HL-60 (cell line): ENCODE results near the gene TAF11L4.
"Not testable (repeated sequence)": the region's sequence is repeated elsewhere in the genome, so short reads cannot be mapped to it uniquely, and the experiment has no call there.

ENCODE experiments used
- DNase-seq, 2 experiments: peaks; one replicate each; pipeline ENCODE4 v3.0.0-alpha.2; 2010 to 2020; ENCODE audit warnings: low read depth in 1 of 2, low spot score in 1 of 2
- H3K27ac ChIP-seq: fragments of 250-450 bp; sonication (Bioruptor Pico); replicated peaks from 2 replicates; pipeline ENCODE4 v1.5.1; 2020; ENCODE audit warnings: mild to moderate bottlenecking, moderate library complexity
- H3K27me3 ChIP-seq: fragments of 250-450 bp; sonication (Bioruptor Pico); 2 replicates; pipeline ENCODE4 v1.5.1; 2021; ENCODE audit warnings: mild to moderate bottlenecking, moderate library complexity; ENCODE audit not compliant: insufficient read depth, poor library complexity, severe bottlenecking
- H3K4me3 ChIP-seq: replicated peaks from 2 replicates; pipeline ENCODE4 v1.5.1; 2011; ENCODE audit warnings: mild to moderate bottlenecking, control low read depth, low read length; ENCODE audit not compliant: insufficient read depth
- CTCF ChIP-seq: IDR thresholded peaks from one replicate; pipeline ENCODE4 v1.5.1; 2011; ENCODE audit warnings: low read length, control low read depth, inconsistent platforms; ENCODE audit not compliant: insufficient read depth
- GABPA ChIP-seq: IDR thresholded peaks from 2 replicates; pipeline ENCODE4 v1.6.1; 2012; ENCODE audit warnings: low read depth
- POLR2AphosphoS5 ChIP-seq: IDR thresholded peaks from 2 replicates; pipeline ENCODE4 v1.6.1; 2012; ENCODE audit warnings: low read depth
- SPI1 ChIP-seq: IDR thresholded peaks from 2 replicates; pipeline ENCODE4 v1.6.1; 2012; ENCODE audit warnings: low read depth, mild to moderate bottlenecking, borderline replicate concordance
- long read RNA-seq: library from polyadenylated mRNA; unstranded; transcript quantifications from one replicate; pipeline ENCODE4 v2.0.0, GENCODE V29; 2020
- TF ChIP-seq, protein P1 (sequence below): IDR thresholded peaks from 2 replicates; pipeline ENCODE4 v1.6.1; 2012; ENCODE audit warnings: low read depth; ENCODE audit not compliant: insufficient replicate concordance

The TAF11L4 gene
- long read RNA-seq, result 0 reads

- not testable (repeated sequence) for DNase-seq, H3K27me3 ChIP-seq, H3K27ac ChIP-seq, H3K4me3 ChIP-seq
These were observed at the start of gene TAF11L4 for GRCh38 chr5:17521501-17521900. Gene TAF11L4, plus strand, starts transcription at chr5:17521801.

- H3K27ac ChIP-seq, DNase-seq, H3K4me3 ChIP-seq, H3K27me3 ChIP-seq: not testable (repeated sequence)
These were observed 46.5 kb upstream of the TAF11L4 start for GRCh38 chr5:17475064-17475463.

GRCh38 chr5:17477043-17477442, 44.6 kb upstream of the TAF11L4 start:
- TF ChIP-seq, protein P1, sequence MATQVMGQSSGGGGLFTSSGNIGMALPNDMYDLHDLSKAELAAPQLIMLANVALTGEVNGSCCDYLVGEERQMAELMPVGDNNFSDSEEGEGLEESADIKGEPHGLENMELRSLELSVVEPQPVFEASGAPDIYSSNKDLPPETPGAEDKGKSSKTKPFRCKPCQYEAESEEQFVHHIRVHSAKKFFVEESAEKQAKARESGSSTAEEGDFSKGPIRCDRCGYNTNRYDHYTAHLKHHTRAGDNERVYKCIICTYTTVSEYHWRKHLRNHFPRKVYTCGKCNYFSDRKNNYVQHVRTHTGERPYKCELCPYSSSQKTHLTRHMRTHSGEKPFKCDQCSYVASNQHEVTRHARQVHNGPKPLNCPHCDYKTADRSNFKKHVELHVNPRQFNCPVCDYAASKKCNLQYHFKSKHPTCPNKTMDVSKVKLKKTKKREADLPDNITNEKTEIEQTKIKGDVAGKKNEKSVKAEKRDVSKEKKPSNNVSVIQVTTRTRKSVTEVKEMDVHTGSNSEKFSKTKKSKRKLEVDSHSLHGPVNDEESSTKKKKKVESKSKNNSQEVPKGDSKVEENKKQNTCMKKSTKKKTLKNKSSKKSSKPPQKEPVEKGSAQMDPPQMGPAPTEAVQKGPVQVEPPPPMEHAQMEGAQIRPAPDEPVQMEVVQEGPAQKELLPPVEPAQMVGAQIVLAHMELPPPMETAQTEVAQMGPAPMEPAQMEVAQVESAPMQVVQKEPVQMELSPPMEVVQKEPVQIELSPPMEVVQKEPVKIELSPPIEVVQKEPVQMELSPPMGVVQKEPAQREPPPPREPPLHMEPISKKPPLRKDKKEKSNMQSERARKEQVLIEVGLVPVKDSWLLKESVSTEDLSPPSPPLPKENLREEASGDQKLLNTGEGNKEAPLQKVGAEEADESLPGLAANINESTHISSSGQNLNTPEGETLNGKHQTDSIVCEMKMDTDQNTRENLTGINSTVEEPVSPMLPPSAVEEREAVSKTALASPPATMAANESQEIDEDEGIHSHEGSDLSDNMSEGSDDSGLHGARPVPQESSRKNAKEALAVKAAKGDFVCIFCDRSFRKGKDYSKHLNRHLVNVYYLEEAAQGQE, result no peak
- TF ChIP-seq POLR2AphosphoS5, result no peak
- no peak for TF ChIP-seq GABPA
- TF ChIP-seq CTCF, result no peak
- TF ChIP-seq SPI1, result no peak
- DNase-seq, result no peak
- H3K27ac ChIP-seq, result no peak overlapping the region
- H3K4me3 ChIP-seq, result no peak overlapping the region
- H3K27me3 ChIP-seq, result no peaks in the 10 kb centered on the region

GRCh38 chr5:17477573-17478265, 43.9 kb upstream of the TAF11L4 start:
- TF ChIP-seq GABPA (no peak), SPI1 (no peak), POLR2AphosphoS5 (no peak), CTCF (no peak)
- TF ChIP-seq, protein P1, result no peak
- Histone ChIP-seq H3K27me3 (no peaks in the 10 kb centered on the region), H3K4me3 (no peak overlapping the region), H3K27ac (no peak overlapping the region)
- no peak for DNase-seq

DNA sequence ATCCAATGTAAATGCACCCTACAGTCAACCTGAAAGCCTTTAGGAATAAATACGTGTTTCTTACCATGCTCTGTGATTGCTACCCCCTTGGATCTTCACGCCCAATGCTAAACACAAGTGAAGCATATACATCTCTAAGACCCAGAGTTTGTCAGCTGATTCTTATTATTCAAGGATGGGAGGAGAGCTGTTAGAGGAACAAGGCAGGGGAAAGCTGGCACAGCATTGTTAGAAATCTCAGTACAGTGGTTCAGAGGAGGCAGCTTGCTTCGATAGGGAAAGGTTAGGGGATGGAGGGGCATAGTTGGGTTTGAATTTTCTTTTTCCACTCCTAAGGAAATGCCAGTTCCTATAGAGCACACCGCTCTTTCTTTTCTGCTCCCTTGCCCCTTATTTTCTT, 40.2 kb upstream of the TAF11L4 start:
- DNase-seq, result no peak
- no peak for TF ChIP-seq GABPA
- no peak for TF ChIP-seq CTCF
- no peak for TF ChIP-seq SPI1
- TF ChIP-seq, protein P1, result no peak
- no peak for TF ChIP-seq POLR2AphosphoS5
- Histone ChIP-seq H3K4me3 (no peak overlapping the region), H3K27ac (no peak overlapping the region), H3K27me3 (no peaks in the 10 kb centered on the region)
